ENCODE measurements around the gene E2F1. TPM values are rescaled to one million over a fixed set of nuclear protein-coding genes. Genes with fewer than 3 reads are reported as not detected.

The E2F1 gene
- total RNA-seq, 2 donors from 2014 or later: 4.6 to 23.3 TPM

- TF ChIP-seq CTCF (IDR thresholded peaks at IDR 0.05): no peak
- Histone ChIP-seq H3K36me3 (no peaks in the 10 kb centered on the region), H3K27me3 (no peaks in the 10 kb centered on the region), H3K4me3 (peak within 1 kb of the TSS; percentile 54), H3K9ac (ENCODE audit: low read depth in 2 of 2, low read length in 2 of 2) (peak within 1 kb of the TSS; percentile 84 to 88), H3K9me3 (no peaks in the 10 kb centered on the region), H3K4me1 (peaks cover 16% of the 10 kb centered on the region), H3K27ac (peak within 1 kb of the TSS; percentile 79)
- DNase-seq: peak; percentile 84
- intact Hi-C loops (cut with DNase I): no loop called here
Measured at GRCh38 chr20:33674294-33675135, 11.7 kb downstream of the E2F1 start, which contains the start of gene NECAB3. NECAB3 (minus strand) TSS chr20:33674428; CDS start chr20:33674352, 76 bp downstream.

GRCh38 chr20:33673410-33674293 is 12.5 kb downstream of the E2F1 start:
- DNase-seq: no peak
- Histone ChIP-seq H3K27ac (peak overlapping the region; percentile 65), H3K27me3 (no peaks in the 10 kb centered on the region), H3K9me3 (no peaks in the 10 kb centered on the region), H3K36me3 (no peaks in the 10 kb centered on the region), H3K9ac (ENCODE audit: low read depth in 2 of 2, low read length in 2 of 2) (peak overlapping the region; percentile 84 to 88), H3K4me1 (peaks cover 16% of the 10 kb centered on the region), H3K4me3 (peak overlapping the region; percentile 54)
- TF ChIP-seq CTCF (IDR thresholded peaks at IDR 0.05): no peak
- intact Hi-C loops (cut with DNase I): no loop called here

GRCh38 chr20:33673114-33673409 is 13.1 kb downstream of the E2F1 start:
- intact Hi-C loops (cut with DNase I): no loop called here
- no peak overlapping the region for H3K27ac ChIP-seq
- no peaks in the 10 kb centered on the region for H3K9me3 ChIP-seq
- no peak for TF ChIP-seq CTCF (IDR thresholded peaks at IDR 0.05)
- H3K4me1 ChIP-seq: peaks cover 20% of the 10 kb centered on the region
- peak overlapping the region; percentile 54 for H3K4me3 ChIP-seq
- H3K9ac ChIP-seq (ENCODE audit: low read depth in 2 of 2, low read length in 2 of 2): peak overlapping the region; percentile 84 to 88
- H3K36me3 ChIP-seq: no peaks in the 10 kb centered on the region
- no peak for DNase-seq
- no peaks in the 10 kb centered on the region for H3K27me3 ChIP-seq

GRCh38 chr20:33672426-33673113 is 13.6 kb downstream of the E2F1 start:
- no peaks in the 10 kb centered on the region for H3K9me3 ChIP-seq
- DNase-seq: no peak
- H3K27me3 ChIP-seq: no peaks in the 10 kb centered on the region
- no peak for TF ChIP-seq CTCF (IDR thresholded peaks at IDR 0.05)
- peak overlapping the region; percentile 30 to 84 for H3K9ac ChIP-seq (ENCODE audit: low read depth in 2 of 2, low read length in 2 of 2)
- no peak overlapping the region for H3K4me3 ChIP-seq
- no peak overlapping the region for H3K27ac ChIP-seq
- H3K4me1 ChIP-seq: peaks cover 25% of the 10 kb centered on the region
- no peaks in the 10 kb centered on the region for H3K36me3 ChIP-seq
- intact Hi-C loops (cut with DNase I): no loop called here

All from colonic mucosa (tissue), 4 donors.